Astrocyte (in vitro differentiated cells and primary cell): ENCODE measurements around the gene MRGPRX1. TPM values are rescaled to one million over a fixed set of nuclear protein-coding genes. Genes with fewer than 3 reads are reported as not detected.

Experiments
- DNase-seq: peaks from one replicate; pipeline ENCODE4 v3.0.0-alpha.2; 2010; ENCODE audit warnings: low read depth
- FAIRE-seq: peaks from 2 replicates; lab custom pipeline; 2011; peaks lifted over from hg19 to GRCh38; lab: Jason Lieb, UNC
- H2AFZ ChIP-seq: 2 replicates; pipeline ENCODE4 v1.6.0; 2012; ENCODE audit warnings: low read depth, low read length, inconsistent platforms
- H3K27ac ChIP-seq: 2 replicates; pipeline ENCODE4 v1.5.1; 2011; ENCODE audit warnings: low read depth, low read length, inconsistent platforms
- H3K27me3 ChIP-seq: 2 replicates; pipeline ENCODE4 v1.6.0; 2011; ENCODE audit warnings: low read length, inconsistent platforms; ENCODE audit not compliant: insufficient read depth
- H3K36me3 ChIP-seq: 2 replicates; pipeline ENCODE4 v1.5.1; 2011; ENCODE audit warnings: low read length, inconsistent platforms; ENCODE audit not compliant: insufficient read depth
- H3K4me1 ChIP-seq: 2 replicates; pipeline ENCODE4 v1.5.1; 2011; ENCODE audit warnings: low read length, inconsistent platforms; ENCODE audit not compliant: insufficient read depth
- H3K4me2 ChIP-seq: 2 replicates; pipeline ENCODE4 v1.6.0; 2012; ENCODE audit warnings: low read length, inconsistent platforms
- H3K4me3 ChIP-seq: 2 replicates; pipeline ENCODE4 v1.5.1; 2011; ENCODE audit warnings: low read depth, mild to moderate bottlenecking, low read length, inconsistent platforms; ENCODE audit not compliant: insufficient read depth
- H3K79me2 ChIP-seq: 2 replicates; pipeline ENCODE4 v1.6.0; 2012; ENCODE audit warnings: mild to moderate bottlenecking, low read length, inconsistent platforms; ENCODE audit not compliant: insufficient read depth
- H3K9ac ChIP-seq: 2 replicates; pipeline ENCODE4 v1.6.0; 2012; ENCODE audit warnings: mild to moderate bottlenecking, low read length, inconsistent platforms
- H3K9me3 ChIP-seq: 2 replicates; pipeline ENCODE4 v1.5.1; 2012; ENCODE audit warnings: low read depth, mild to moderate bottlenecking, low read length, inconsistent platforms; ENCODE audit not compliant: insufficient read depth
- H4K20me1 ChIP-seq: 2 replicates; pipeline ENCODE4 v1.6.0; 2012; ENCODE audit warnings: low read length, inconsistent platforms; ENCODE audit not compliant: insufficient read depth
- H3K27ac Mint-ChIP-seq: one replicate; pipeline ENCODE4 v1.8.0; 2021; ENCODE audit warnings: mild to moderate bottlenecking, mixed read lengths; ENCODE audit not compliant: unreplicated experiment
- H3K27me3 Mint-ChIP-seq: one replicate; pipeline ENCODE4 v1.8.0; 2021; ENCODE audit warnings: low read depth, mixed read lengths; ENCODE audit not compliant: unreplicated experiment
- H3K36me3 Mint-ChIP-seq: one replicate; pipeline ENCODE4 v1.8.0; 2021; ENCODE audit warnings: low read depth, mixed read lengths; ENCODE audit not compliant: unreplicated experiment
- H3K4me1 Mint-ChIP-seq: one replicate; pipeline ENCODE4 v1.8.0; 2021; ENCODE audit warnings: low read depth, mixed read lengths; ENCODE audit not compliant: unreplicated experiment
- H3K4me3 Mint-ChIP-seq: one replicate; pipeline ENCODE4 v1.8.0; 2021; ENCODE audit warnings: mild to moderate bottlenecking, moderate library complexity, mixed read lengths; ENCODE audit not compliant: unreplicated experiment
- H3K9me3 Mint-ChIP-seq: one replicate; pipeline ENCODE4 v1.8.0; 2021; ENCODE audit warnings: mild to moderate bottlenecking, mixed read lengths; ENCODE audit not compliant: unreplicated experiment
- CTCF ChIP-seq: IDR thresholded peaks from 2 replicates; pipeline ENCODE4 v1.5.1; 2011; ENCODE audit warnings: low read depth, mild to moderate bottlenecking, inconsistent platforms, low read length, moderate library complexity; ENCODE audit not compliant: insufficient read depth
- EZH2 ChIP-seq: IDR thresholded peaks from 2 replicates; pipeline ENCODE4 v1.6.1; 2012; ENCODE audit warnings: mild to moderate bottlenecking, low read length, inconsistent platforms; ENCODE audit not compliant: insufficient read depth
- total RNA-seq: library from RNA; stranded (reverse); gene quantifications from 2 replicates; pipeline ENCODE4 v1.2.1, GENCODE V29; 2021

Gene MRGPRX1
- total RNA-seq, 1 donor from 2014 or later = not detected

GRCh38 chr11:18981897-18982296, 42.7 kb upstream of the MRGPRX1 start:
- no peak for FAIRE-seq
- no peak overlapping the region for H3K4me3 ChIP-seq
- H3K36me3 Mint-ChIP-seq = no peaks in the 10 kb centered on the region

GRCh38 chr11:18974192-18974591, 35.0 kb upstream of the MRGPRX1 start:
- no peaks in the 10 kb centered on the region for H4K20me1 ChIP-seq
- no peak overlapping the region for H3K4me2 ChIP-seq
- no peaks in the 10 kb centered on the region for H3K79me2 ChIP-seq
- DNase-seq (no peak), FAIRE-seq (no peak)
- no peaks in the 10 kb centered on the region for H3K4me1 ChIP-seq
- no peaks in the 10 kb centered on the region for H3K36me3 ChIP-seq
- H2AFZ ChIP-seq = no peak overlapping the region
- TF ChIP-seq EZH2 = no peak
- no peaks in the 10 kb centered on the region for H3K27me3 ChIP-seq
- no peak overlapping the region for H3K9ac ChIP-seq
- no peak overlapping the region for H3K27ac ChIP-seq
- Mint-ChIP-seq H3K27me3 (peaks cover 10% of the 10 kb centered on the region), H3K4me1 (no peaks in the 10 kb centered on the region), H3K36me3 (no peaks in the 10 kb centered on the region), H3K9me3 (no peaks in the 10 kb centered on the region), H3K27ac (no peak overlapping the region), H3K4me3 (no peak overlapping the region)
- H3K4me3 ChIP-seq = no peak overlapping the region
- H3K9me3 ChIP-seq = no peaks in the 10 kb centered on the region

More at GRCh38 chr11:18981897-18982296, 42.7 kb upstream of the MRGPRX1 start:
- no peaks in the 10 kb centered on the region for H4K20me1 ChIP-seq
- TF ChIP-seq CTCF (no peak), EZH2 (no peak)
- no peaks in the 10 kb centered on the region for H3K27me3 ChIP-seq
- H3K27ac ChIP-seq = no peak overlapping the region
- peaks cover 1% of the 10 kb centered on the region for H3K4me1 ChIP-seq
- H3K36me3 ChIP-seq = no peaks in the 10 kb centered on the region
- H3K9ac ChIP-seq = no peak overlapping the region
- H3K4me2 ChIP-seq = no peak overlapping the region
- Mint-ChIP-seq H3K27me3 (no peaks in the 10 kb centered on the region), H3K9me3 (peaks cover 4% of the 10 kb centered on the region), H3K4me1 (peaks cover 6% of the 10 kb centered on the region), H3K4me3 (no peak overlapping the region), H3K27ac (no peak overlapping the region)
- DNase-seq = no peak
- H3K79me2 ChIP-seq = no peaks in the 10 kb centered on the region
- H2AFZ ChIP-seq = no peak overlapping the region
- H3K9me3 ChIP-seq = no peaks in the 10 kb centered on the region

GRCh38 chr11:18972336-18972735, 33.1 kb upstream of the MRGPRX1 start:
- no peak for FAIRE-seq
- H3K4me1 ChIP-seq = no peaks in the 10 kb centered on the region
- H3K27me3 Mint-ChIP-seq = peaks cover 12% of the 10 kb centered on the region
- no peak overlapping the region for H3K9ac ChIP-seq
- no peak overlapping the region for H3K4me3 Mint-ChIP-seq
- no peak overlapping the region for H3K4me3 ChIP-seq
- TF ChIP-seq CTCF = no peak
- TF ChIP-seq EZH2 = no peak
- no peaks in the 10 kb centered on the region for H4K20me1 ChIP-seq
- no peak for DNase-seq
- no peaks in the 10 kb centered on the region for H3K36me3 ChIP-seq
- no peaks in the 10 kb centered on the region for H3K79me2 ChIP-seq
- H3K9me3 Mint-ChIP-seq = no peaks in the 10 kb centered on the region
- no peaks in the 10 kb centered on the region for H3K9me3 ChIP-seq
- no peak overlapping the region for H3K27ac Mint-ChIP-seq
- H3K27ac ChIP-seq = no peak overlapping the region
- H2AFZ ChIP-seq = no peak overlapping the region
- no peaks in the 10 kb centered on the region for H3K36me3 Mint-ChIP-seq
- no peaks in the 10 kb centered on the region for H3K4me1 Mint-ChIP-seq
- no peak overlapping the region for H3K4me2 ChIP-seq
- no peaks in the 10 kb centered on the region for H3K27me3 ChIP-seq
